GM23248 (cell line): ENCODE data around the gene EPB41L4B. TPM values are rescaled to one million over a fixed set of nuclear protein-coding genes. Genes with fewer than 3 reads are reported as not detected.

Experiments used
- DNase-seq: peaks from one replicate; pipeline ENCODE4 v3.0.0-alpha.2; 2015
- H2AFZ ChIP-seq: fragments of 200-600 bp; sonication (generic); 2 replicates; pipeline ENCODE4 v1.6.1; 2016; ENCODE audit warnings: antibody characterized with exemption
- H3F3A ChIP-seq: fragments of 200-600 bp; sonication (generic); 2 replicates; pipeline ENCODE4 v1.6.1; 2016; ENCODE audit warnings: mild to moderate bottlenecking, antibody characterized with exemption, mixed run types; ENCODE audit not compliant: insufficient read depth
- H3K27ac ChIP-seq: fragments of 200-600 bp; sonication (generic); 2 replicates; pipeline ENCODE4 v1.5.1; 2016; ENCODE audit warnings: mild to moderate bottlenecking
- H3K27me3 ChIP-seq: fragments of 200-600 bp; sonication (generic); replicated peaks from 2 replicates; pipeline ENCODE4 v1.6.1; 2016; ENCODE audit warnings: mild to moderate bottlenecking; ENCODE audit not compliant: insufficient read depth
- H3K36me3 ChIP-seq: fragments of 200-600 bp; sonication (generic); 2 replicates; pipeline ENCODE4 v1.6.1; 2016; ENCODE audit warnings: low read depth, mild to moderate bottlenecking
- H3K4me1 ChIP-seq: fragments of 200-600 bp; sonication (generic); 2 replicates; pipeline ENCODE4 v1.6.1; 2016; ENCODE audit warnings: mild to moderate bottlenecking; ENCODE audit not compliant: insufficient read depth
- H3K4me2 ChIP-seq: fragments of 200-600 bp; sonication (generic); one replicate; pipeline ENCODE4 v1.6.1; 2016; ENCODE audit warnings: mild to moderate bottlenecking; ENCODE audit not compliant: unreplicated experiment
- H3K4me3 ChIP-seq: fragments of 200-600 bp; sonication (generic); 2 replicates; pipeline ENCODE4 v1.5.1; 2016; ENCODE audit warnings: mild to moderate bottlenecking
- H3K79me2 ChIP-seq: fragments of 200-600 bp; sonication (generic); 2 replicates; pipeline ENCODE4 v1.6.1; 2016; ENCODE audit warnings: mild to moderate bottlenecking; ENCODE audit not compliant: insufficient read depth
- H3K9ac ChIP-seq: fragments of 200-600 bp; sonication (generic); 2 replicates; pipeline ENCODE4 v1.6.1; 2016; ENCODE audit warnings: mild to moderate bottlenecking
- H3K9me2 ChIP-seq: fragments of 200-600 bp; sonication (generic); 2 replicates; pipeline ENCODE4 v1.6.1; 2016; ENCODE audit warnings: mixed run types, mild to moderate bottlenecking, moderate library complexity; ENCODE audit not compliant: insufficient read depth
- H3K9me3 ChIP-seq: fragments of 200-600 bp; sonication (generic); one replicate; pipeline ENCODE4 v1.6.1; 2017; ENCODE audit warnings: low read depth
- H4K20me1 ChIP-seq: fragments of 200-600 bp; sonication (generic); 2 replicates; pipeline ENCODE4 v1.6.0; 2016; ENCODE audit not compliant: insufficient read depth
- EZH2 ChIP-seq: fragments of 200-600 bp; sonication (generic); IDR thresholded peaks from 2 replicates; pipeline ENCODE4 v1.6.1; 2018; ENCODE audit warnings: antibody characterized with exemption, mild to moderate bottlenecking; ENCODE audit not compliant: insufficient read depth, poor library complexity, severe bottlenecking
- EZH2phosphoT487 ChIP-seq: fragments of 200-600 bp; sonication (generic); IDR thresholded peaks from 2 replicates; pipeline ENCODE4 v1.6.1; 2018; ENCODE audit warnings: antibody characterized with exemption, moderate library complexity, mild to moderate bottlenecking, low read depth; ENCODE audit not compliant: insufficient read depth
- WGBS, 2 experiments: methylation state at CpG; one replicate each; pipeline ENCODE4 v1.1.6; 2015 to 2017; ENCODE audit warnings: low lambda C conversion rate in 2 of 2, low coverage in 1 of 2; ENCODE audit errors: missing lambda C conversion rate in 2 of 2; 5-methylcytosine and 5-hydroxymethylcytosine counted together
- in situ Hi-C: fragments of 300-500 bp; cut with MboI; formaldehyde crosslinking; loops from 2 replicates; pipeline ENCODE4 v1.15.0; 2020
- polyA plus RNA-seq: library from polyadenylated mRNA; unstranded; fragments of >200 nt; fragmentation: Nextera tagmentation; extraction: Ambion mirVana; gene quantifications from 2 replicates; pipeline ENCODE4 v1.2.1, GENCODE V29; 2016
- total RNA-seq: library from RNA; depleted of rRNA; stranded (reverse); fragments of >200 nt; shearing (Covaris generic); gene quantifications from 2 replicates; pipeline ENCODE4 v1.2.3, GENCODE V29; 2014

EPB41L4B gene
- total and polyA plus RNA-seq, 2 experiments from 2014 or later: 0.33 to 0.76 TPM

- no peak for DNase-seq
- Histone ChIP-seq H3K9me3 (no peaks in the 10 kb centered on the region), H4K20me1 (no peaks in the 10 kb centered on the region), H3K27ac (peak overlapping the region; percentile 79; the same call in 1 of the 2 replicates), H3K4me2 (no peak overlapping the region), H3F3A (peaks cover 12% of the 10 kb centered on the region), H3K4me1 (peaks cover 19% of the 10 kb centered on the region), H3K9me2 (no peaks in the 10 kb centered on the region), H3K4me3 (no peak overlapping the region), H3K9ac (peak overlapping the region; percentile 43; the same call in 1 of the 2 replicates), H3K79me2 (no peaks in the 10 kb centered on the region), H2AFZ (no peak overlapping the region), H3K36me3 (no peaks in the 10 kb centered on the region), H3K27me3 (no peaks in the 10 kb centered on the region)
- 91 to 100% methylated on average over 1 of the region's 1 CpG for WGBS, 2 experiments
- in situ Hi-C loops: no loop called here
- TF ChIP-seq EZH2 (no peak), EZH2phosphoT487 (no peak)
Observed at GRCh38 chr9:109231593-109231992, 89.3 kb downstream of the EPB41L4B start.

GRCh38 chr9:109230277-109230676, 90.6 kb downstream of the EPB41L4B start:
- 86 to 92% methylated on average over 4 of the region's 4 CpGs for WGBS, 2 experiments
- H3F3A ChIP-seq: peaks cover 12% of the 10 kb centered on the region
- H3K4me1 ChIP-seq: peaks cover 19% of the 10 kb centered on the region
- no peaks in the 10 kb centered on the region for H4K20me1 ChIP-seq
- no peaks in the 10 kb centered on the region for H3K9me3 ChIP-seq
- H3K79me2 ChIP-seq: no peaks in the 10 kb centered on the region
- no peak for DNase-seq
- H3K4me3 ChIP-seq: no peak overlapping the region
- H3K9me2 ChIP-seq: no peaks in the 10 kb centered on the region
- in situ Hi-C loops: no loop called here
- no peak overlapping the region for H3K9ac ChIP-seq
- no peaks in the 10 kb centered on the region for H3K27me3 ChIP-seq
- TF ChIP-seq EZH2 (no peak), EZH2phosphoT487 (no peak)
- no peaks in the 10 kb centered on the region for H3K36me3 ChIP-seq
- no peak overlapping the region for H2AFZ ChIP-seq
- no peak overlapping the region for H3K27ac ChIP-seq
- no peak overlapping the region for H3K4me2 ChIP-seq

- 95 to 96% methylated on average over 3 of the region's 3 CpGs for WGBS, 2 experiments
Observed at GRCh38 chr9:109229682-109230081, 91.2 kb downstream of the EPB41L4B start.

GRCh38 chr9:109228093-109228642, 92.7 kb downstream of the EPB41L4B start:
- Histone ChIP-seq H3K27ac (no peak overlapping the region), H3K27me3 (no peaks in the 10 kb centered on the region; the same call in 1 of the 2 replicates)

More at GRCh38 chr9:109229682-109230081, 91.2 kb downstream of the EPB41L4B start:
- H3K9me2 ChIP-seq: no peaks in the 10 kb centered on the region
- no peak for DNase-seq
- no peaks in the 10 kb centered on the region for H3K9me3 ChIP-seq
- H2AFZ ChIP-seq: no peak overlapping the region
- H3K4me3 ChIP-seq: no peak overlapping the region
- H3F3A ChIP-seq: peaks cover 12% of the 10 kb centered on the region
- no peak overlapping the region for H3K9ac ChIP-seq
- in situ Hi-C loops: no loop called here
- no peak overlapping the region for H3K27ac ChIP-seq
- TF ChIP-seq EZH2phosphoT487 (no peak), EZH2 (no peak)
- H3K4me2 ChIP-seq: no peak overlapping the region
- H3K27me3 ChIP-seq: no peaks in the 10 kb centered on the region
- H3K79me2 ChIP-seq: no peaks in the 10 kb centered on the region
- no peaks in the 10 kb centered on the region for H4K20me1 ChIP-seq
- no peaks in the 10 kb centered on the region for H3K36me3 ChIP-seq
- peaks cover 19% of the 10 kb centered on the region for H3K4me1 ChIP-seq

More at GRCh38 chr9:109228093-109228642, 92.7 kb downstream of the EPB41L4B start:
- Histone ChIP-seq H4K20me1 (no peaks in the 10 kb centered on the region), H3K9ac (no peak overlapping the region), H3K4me3 (no peak overlapping the region), H2AFZ (no peak overlapping the region), H3K79me2 (no peaks in the 10 kb centered on the region), H3K9me2 (no peaks in the 10 kb centered on the region), H3F3A (peaks cover 12% of the 10 kb centered on the region), H3K9me3 (no peaks in the 10 kb centered on the region), H3K4me2 (no peak overlapping the region), H3K36me3 (no peaks in the 10 kb centered on the region), H3K4me1 (peaks cover 19% of the 10 kb centered on the region)
- in situ Hi-C loops: no loop called here
- TF ChIP-seq EZH2 (no peak), EZH2phosphoT487 (no peak)
- DNase-seq: no peak
